Cardiac fibroblast (primary cell): Measurements from ENCODE around the gene TGFB2.
"Not testable (repeated sequence)": the region's sequence is repeated elsewhere in the genome, so short reads cannot be mapped to it uniquely, and the experiment has no call there.

Source experiments
- DNase-seq, 2 donors: peaks; one replicate each; pipeline versions ENCODE4 v3.0.0 to v3.0.0-alpha.2; 2010; ENCODE audit warnings: low read depth in 2 of 2
- H3K4me3 ChIP-seq, 2 donors: replicated peaks in 1 of 2; 1 replicate in 1 of 2; 2 replicates in 1 of 2; pipeline ENCODE4 v1.5.1; 2011; ENCODE audit warnings: low read depth in 2 of 2, low read length in 2 of 2, mild to moderate bottlenecking in 2 of 2, moderate library complexity in 1 of 2
- TF ChIP-seq, protein P1 (sequence below): IDR thresholded peaks from one replicate; pipeline ENCODE4 v1.5.1; 2011; ENCODE audit warnings: low read depth, mild to moderate bottlenecking, low read length, inconsistent platforms

The TGFB2 gene

DNA sequence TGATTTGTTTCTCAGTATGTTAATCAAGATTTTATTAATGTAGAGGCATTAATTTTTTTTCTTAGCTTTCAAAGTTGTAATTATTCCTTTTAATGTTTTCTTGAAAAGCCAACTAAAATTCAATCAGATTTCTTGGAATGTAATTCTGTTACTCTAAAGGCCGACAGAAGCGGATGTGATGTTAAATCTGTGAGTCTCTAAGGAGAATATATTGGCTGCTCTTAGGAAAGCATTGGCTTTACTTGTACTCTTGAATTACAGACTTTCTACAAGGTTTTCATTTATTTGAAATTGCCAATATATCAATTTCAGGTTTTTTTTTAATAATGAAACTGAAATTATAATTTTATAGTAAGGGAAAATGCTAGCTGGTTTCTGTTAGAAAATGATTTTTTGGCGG is 30.8 kb upstream of the TGFB2 start:
- H3K4me3 ChIP-seq: no peak overlapping the region
- TF ChIP-seq, protein P1, sequence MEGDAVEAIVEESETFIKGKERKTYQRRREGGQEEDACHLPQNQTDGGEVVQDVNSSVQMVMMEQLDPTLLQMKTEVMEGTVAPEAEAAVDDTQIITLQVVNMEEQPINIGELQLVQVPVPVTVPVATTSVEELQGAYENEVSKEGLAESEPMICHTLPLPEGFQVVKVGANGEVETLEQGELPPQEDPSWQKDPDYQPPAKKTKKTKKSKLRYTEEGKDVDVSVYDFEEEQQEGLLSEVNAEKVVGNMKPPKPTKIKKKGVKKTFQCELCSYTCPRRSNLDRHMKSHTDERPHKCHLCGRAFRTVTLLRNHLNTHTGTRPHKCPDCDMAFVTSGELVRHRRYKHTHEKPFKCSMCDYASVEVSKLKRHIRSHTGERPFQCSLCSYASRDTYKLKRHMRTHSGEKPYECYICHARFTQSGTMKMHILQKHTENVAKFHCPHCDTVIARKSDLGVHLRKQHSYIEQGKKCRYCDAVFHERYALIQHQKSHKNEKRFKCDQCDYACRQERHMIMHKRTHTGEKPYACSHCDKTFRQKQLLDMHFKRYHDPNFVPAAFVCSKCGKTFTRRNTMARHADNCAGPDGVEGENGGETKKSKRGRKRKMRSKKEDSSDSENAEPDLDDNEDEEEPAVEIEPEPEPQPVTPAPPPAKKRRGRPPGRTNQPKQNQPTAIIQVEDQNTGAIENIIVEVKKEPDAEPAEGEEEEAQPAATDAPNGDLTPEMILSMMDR: no peak
- no peak for DNase-seq

DNA sequence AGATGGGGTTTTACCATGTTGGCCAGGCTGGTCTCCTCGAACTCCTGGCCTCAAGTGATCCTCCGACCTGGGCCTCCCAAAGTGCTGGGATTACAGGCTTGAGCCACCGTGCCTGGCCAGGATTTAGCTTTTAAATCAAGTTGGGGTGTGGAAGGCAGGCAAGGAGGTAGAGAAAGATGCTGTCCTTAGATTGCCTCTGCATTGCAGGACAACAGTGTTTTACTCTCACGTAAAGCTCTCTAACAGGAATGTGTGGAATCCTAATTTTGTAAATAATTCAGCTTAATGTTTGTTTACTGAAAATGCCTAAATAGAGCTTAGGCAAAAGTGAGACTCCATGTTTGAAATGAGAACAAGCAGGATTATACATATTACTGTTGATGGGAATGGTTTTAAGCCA is 29.5 kb upstream of the TGFB2 start:
- DNase-seq: no peak
- no peak overlapping the region for H3K4me3 ChIP-seq
- TF ChIP-seq, protein P1: no peak

DNA sequence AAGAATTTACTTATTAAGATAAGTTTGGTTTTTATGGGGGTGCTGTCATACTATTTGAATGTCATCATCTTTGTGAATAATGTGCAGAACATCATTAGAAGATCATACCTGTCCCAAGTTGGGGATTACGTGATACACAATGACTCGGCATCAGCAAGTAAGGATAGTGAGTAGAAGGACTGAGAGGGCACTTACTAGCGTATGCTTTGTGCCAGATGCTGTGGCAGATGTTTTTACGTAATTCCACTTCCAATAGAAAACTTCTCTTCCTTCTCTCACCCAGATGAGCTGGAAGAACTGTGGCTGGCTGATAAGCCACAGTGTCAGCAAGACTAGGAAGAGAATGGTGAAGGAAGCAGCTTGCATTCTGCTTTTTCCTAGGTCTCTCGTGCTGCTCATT is 28.1 kb upstream of the TGFB2 start:
- no peak for DNase-seq
- no peak overlapping the region for H3K4me3 ChIP-seq

DNA sequence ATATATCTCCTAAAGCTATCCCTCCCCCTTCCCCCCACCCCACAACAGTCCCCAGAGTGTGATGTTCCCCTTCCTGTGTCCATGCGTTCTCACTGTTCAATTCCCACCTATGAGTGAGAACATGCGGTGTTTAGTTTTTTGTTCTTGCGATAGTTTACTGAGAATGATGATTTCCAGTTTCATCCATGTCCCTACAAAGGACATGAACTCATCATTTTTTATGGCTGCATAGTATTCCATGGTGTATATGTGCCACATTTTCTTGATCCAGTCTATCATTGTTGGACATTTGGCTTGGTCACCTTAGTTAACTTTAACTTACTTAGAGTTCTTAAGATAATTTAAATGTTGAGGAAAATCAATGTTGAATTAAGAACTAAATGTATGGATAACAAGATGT is 25.0 kb upstream of the TGFB2 start:
- H3K4me3 ChIP-seq, DNase-seq: not testable (repeated sequence)

More for the DNA sequence above, 28.1 kb upstream of the TGFB2 start:
- TF ChIP-seq, protein P1: no peak

DNA sequence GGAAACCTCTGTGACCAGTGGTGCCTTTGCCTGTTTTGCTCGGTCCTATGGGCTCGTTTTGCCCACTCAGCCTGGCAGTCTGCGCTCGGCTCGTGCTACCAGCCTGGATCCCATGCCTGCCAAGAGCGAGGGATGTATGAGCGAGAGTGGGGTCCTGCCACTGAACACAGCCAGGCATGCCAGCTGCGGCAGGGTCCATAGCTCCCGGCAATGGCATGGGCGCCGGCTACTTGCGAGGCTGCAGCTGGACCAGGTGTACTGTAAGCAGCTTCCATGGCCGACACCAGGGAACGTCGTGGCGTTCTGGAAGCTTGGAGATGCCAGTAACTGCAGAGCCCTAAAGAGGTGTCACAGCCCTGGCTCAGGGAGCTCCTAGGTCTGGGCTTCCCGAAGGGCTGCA is 22.4 kb upstream of the TGFB2 start:
- TF ChIP-seq, protein P1: no peak
- H3K4me3 ChIP-seq: no peak overlapping the region
- DNase-seq: no peak

DNA sequence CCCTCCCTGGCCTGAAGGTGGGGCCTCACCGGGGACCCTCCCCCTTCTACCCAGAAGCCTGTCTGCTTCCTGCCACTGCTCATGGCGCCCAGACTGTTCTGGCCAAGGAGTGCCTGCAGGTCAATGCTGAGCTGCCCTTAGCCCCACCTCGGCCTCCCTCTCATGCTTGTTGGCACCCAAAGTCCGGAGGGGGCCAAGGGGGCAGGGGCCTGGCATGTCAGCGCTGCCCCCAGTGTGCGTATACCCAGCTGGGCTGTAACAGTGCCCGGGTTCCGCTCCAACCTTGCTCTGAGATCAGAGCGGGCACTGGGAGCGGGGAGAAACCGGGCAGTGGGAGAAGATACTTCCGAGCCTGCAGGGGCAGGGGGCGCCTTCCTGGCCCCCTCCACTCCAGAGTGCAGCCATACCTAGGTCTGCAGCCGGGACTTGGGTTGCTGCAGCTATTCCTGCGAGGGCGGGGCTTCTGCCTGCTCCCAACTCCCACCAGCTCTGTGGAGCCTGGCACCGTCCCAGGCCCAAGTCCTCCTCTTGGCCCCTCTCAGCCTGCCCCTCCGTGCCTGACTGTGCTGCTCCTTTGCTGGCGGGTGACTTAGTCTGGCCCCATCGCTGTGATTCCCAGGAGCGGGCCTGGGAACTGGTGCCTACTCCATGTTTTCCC is 21.4 kb upstream of the TGFB2 start:
- DNase-seq: no peak
- H3K4me3 ChIP-seq: no peak overlapping the region
- TF ChIP-seq, protein P1: no peak

DNA sequence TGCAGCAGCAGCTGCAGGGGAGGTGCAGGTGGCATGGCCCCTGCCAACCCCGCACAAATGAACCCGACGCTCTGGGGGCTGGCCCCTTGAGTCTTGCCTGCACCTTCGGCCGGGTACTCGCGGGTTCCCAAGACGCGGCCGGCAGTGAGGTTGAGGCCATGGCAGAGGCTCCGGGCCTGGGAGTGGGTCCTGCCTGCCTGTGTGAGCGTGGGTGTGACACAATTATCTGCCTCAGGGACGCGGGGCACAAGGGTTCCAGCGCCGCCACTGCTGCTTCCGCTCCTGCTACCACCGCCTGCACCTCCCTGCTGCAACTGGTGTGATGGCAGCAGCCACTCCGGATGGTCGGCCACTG is 20.9 kb upstream of the TGFB2 start:
- DNase-seq: no peak
- TF ChIP-seq, protein P1: no peak
- H3K4me3 ChIP-seq: no peak overlapping the region
